Lower leg skin (tissue), 4 donors: Measurements from ENCODE around the gene CFB. TPM values are rescaled to one million over a fixed set of nuclear protein-coding genes. Genes with fewer than 3 reads are reported as not detected.

Experiments
- DNase-seq, 2 donors: peaks; one replicate each; pipeline ENCODE4 v3.0.0-alpha.2; 2019; ENCODE audit warnings: low spot score in 2 of 2
- H3K4me3 ChIP-seq: fragments of 200-600 bp; sonication (generic); 2 replicates; pipeline ENCODE4 v1.5.1; 2017; ENCODE audit warnings: mild to moderate bottlenecking, low read depth; ENCODE audit not compliant: poor library complexity, severe bottlenecking
- CTCF ChIP-seq, 3 donors: fragments of 450-650 bp; IDR thresholded peaks; one replicate each; pipeline ENCODE4 v1.5.1; 2016; ENCODE audit warnings: antibody characterized with exemption in 3 of 3, mild to moderate bottlenecking in 3 of 3, moderate library complexity in 2 of 3
- POLR2A ChIP-seq, 2 donors: fragments of 450-650 bp; IDR thresholded peaks; one replicate each; pipeline ENCODE4 v1.6.1; 2016 to 2017; ENCODE audit warnings: antibody characterized with exemption in 2 of 2, mild to moderate bottlenecking in 1 of 2, moderate library complexity in 1 of 2
- WGBS, 2 donors: methylation state at CpG; one replicate each; pipeline ENCODE4 v1.1.5; 2018; 5-methylcytosine and 5-hydroxymethylcytosine counted together
- intact Hi-C: fragments of 100-400 bp; cut with DNase I; formaldehyde crosslinking; loops from one replicate; pipeline ENCODE4 v1.15.0; 2023; ENCODE audit warnings: low total_unique reads
- total RNA-seq, 4 donors: library from RNA; depleted of rRNA; stranded (reverse); fragments of >200 nt; gene quantifications; one replicate each; pipeline ENCODE4 v1.1.0, GENCODE V29; 2016

Gene CFB
- total RNA-seq, 4 donors from 2014 or later = 1.4 to 13.1 (median 4.5) TPM

- H3K4me3 ChIP-seq = no peak overlapping the region
- no peak for TF ChIP-seq CTCF (IDR thresholded peaks at IDR 0.05)
- TF ChIP-seq POLR2A (IDR thresholded peaks at IDR 0.05) = no peak
- 69 to 71% methylated on average over 5 of the region's 5 CpGs for WGBS, 2 donors
- intact Hi-C loops = no loop called here
- no peak for DNase-seq
Measured at GRCh38 chr6:31899215-31899614, 46.7 kb upstream of the CFB start.

GRCh38 chr6:31899882-31900722, 45.8 kb upstream of the CFB start:
- intact Hi-C loops = no loop called here
- DNase-seq = no peak
- TF ChIP-seq POLR2A (IDR thresholded peaks at IDR 0.05) (no peak), CTCF (IDR thresholded peaks at IDR 0.05) (no peak)
- WGBS, 2 donors = 79 to 87% methylated on average over 35 to 44 of the region's 49 CpGs
- H3K4me3 ChIP-seq = no peak overlapping the region

GRCh38 chr6:31900917-31901414, 44.9 kb upstream of the CFB start:
- DNase-seq = no peak
- 18 to 36% methylated on average over 24 to 29 of the region's 29 CpGs for WGBS, 2 donors
- intact Hi-C loops = no loop called here
- TF ChIP-seq POLR2A (IDR thresholded peaks at IDR 0.05) (no peak), CTCF (IDR thresholded peaks at IDR 0.05) (no peak)
- H3K4me3 ChIP-seq = peak overlapping the region; percentile 62

GRCh38 chr6:31901415-31901952, 44.4 kb upstream of the CFB start:
- intact Hi-C loops = no loop called here
- TF ChIP-seq POLR2A (IDR thresholded peaks at IDR 0.05) (no peak), CTCF (IDR thresholded peaks at IDR 0.05) (no peak)
- peak overlapping the region; percentile 62 for H3K4me3 ChIP-seq
- 0 to 1% methylated on average over 33 to 36 of the region's 45 CpGs for WGBS, 2 donors
- DNase-seq = peak; percentile 49 to 91

- TF ChIP-seq POLR2A (IDR thresholded peaks at IDR 0.05) = no peak
- TF ChIP-seq CTCF (IDR thresholded peaks at IDR 0.05) = no peak
- H3K4me3 ChIP-seq = peak within 1 kb of the TSS; percentile 62
- intact Hi-C loops = no loop called here
- 0 to 1% methylated on average over 31 to 37 of the region's 77 CpGs for WGBS, 2 donors
- DNase-seq = peak; percentile 80 to 96
Measured at GRCh38 chr6:31901953-31902643, 43.8 kb upstream of the CFB start, which contains the start of gene ZBTB12. TSS of gene ZBTB12 (minus strand) at chr6:31902086. CDS start at chr6:31901305, 781 bp downstream.
